Measurements from ENCODE around the gene NANS. TPM values are rescaled to one million over a fixed set of nuclear protein-coding genes. Genes with fewer than 3 reads are reported as not detected.

Gene NANS
- total RNA-seq, 2 donors from 2014 or later = 31.4 to 45.2 TPM

GRCh38 chr9:98040212-98040611 is 16.3 kb upstream of the NANS start:
- intact Hi-C loops (cut with DNase I) = no loop called here
- WGBS, 2 donors = 90 to 92% methylated on average over 6 of the region's 6 CpGs
- ATAC-seq = no peak

DNA sequence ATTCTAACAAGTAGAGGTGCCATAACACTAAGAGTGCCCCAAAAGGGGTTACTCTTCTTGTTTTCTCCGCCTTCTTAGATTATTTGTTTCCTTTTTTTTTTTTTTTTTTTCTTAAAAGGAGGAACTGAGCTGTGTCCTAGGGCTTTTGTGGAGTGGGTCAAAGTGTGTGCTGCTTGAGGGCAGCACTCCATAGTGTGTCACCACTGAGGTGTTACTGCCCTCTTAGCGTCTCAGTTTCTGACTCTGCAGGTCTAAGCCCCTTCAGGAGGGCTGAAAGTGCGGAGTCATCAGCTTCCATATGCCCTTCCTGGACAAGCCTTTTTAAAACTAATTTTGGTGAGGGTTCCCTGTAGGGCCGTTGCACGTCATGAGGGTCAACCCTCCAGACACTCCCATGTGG is 12.6 kb upstream of the NANS start:
- no peaks in the 10 kb centered on the region for H3K9me3 ChIP-seq
- no peaks in the 10 kb centered on the region for H3K4me1 ChIP-seq
- H3K36me3 ChIP-seq (replicated peaks in 1 of 2; ENCODE audit: insufficient read depth in 1 of 2, low read depth in 2 of 2) = no peaks in the 10 kb centered on the region
- intact Hi-C loops (cut with DNase I) = no loop called here
- 81 to 86% methylated on average over 5 of the region's 5 CpGs for WGBS, 2 donors
- TF ChIP-seq, protein P1, sequence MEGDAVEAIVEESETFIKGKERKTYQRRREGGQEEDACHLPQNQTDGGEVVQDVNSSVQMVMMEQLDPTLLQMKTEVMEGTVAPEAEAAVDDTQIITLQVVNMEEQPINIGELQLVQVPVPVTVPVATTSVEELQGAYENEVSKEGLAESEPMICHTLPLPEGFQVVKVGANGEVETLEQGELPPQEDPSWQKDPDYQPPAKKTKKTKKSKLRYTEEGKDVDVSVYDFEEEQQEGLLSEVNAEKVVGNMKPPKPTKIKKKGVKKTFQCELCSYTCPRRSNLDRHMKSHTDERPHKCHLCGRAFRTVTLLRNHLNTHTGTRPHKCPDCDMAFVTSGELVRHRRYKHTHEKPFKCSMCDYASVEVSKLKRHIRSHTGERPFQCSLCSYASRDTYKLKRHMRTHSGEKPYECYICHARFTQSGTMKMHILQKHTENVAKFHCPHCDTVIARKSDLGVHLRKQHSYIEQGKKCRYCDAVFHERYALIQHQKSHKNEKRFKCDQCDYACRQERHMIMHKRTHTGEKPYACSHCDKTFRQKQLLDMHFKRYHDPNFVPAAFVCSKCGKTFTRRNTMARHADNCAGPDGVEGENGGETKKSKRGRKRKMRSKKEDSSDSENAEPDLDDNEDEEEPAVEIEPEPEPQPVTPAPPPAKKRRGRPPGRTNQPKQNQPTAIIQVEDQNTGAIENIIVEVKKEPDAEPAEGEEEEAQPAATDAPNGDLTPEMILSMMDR (IDR thresholded peaks at IDR 0.05) = no peak
- TF ChIP-seq POLR2A (IDR thresholded peaks at IDR 0.05) = no peak
- DNase-seq (no peak), ATAC-seq (no peak)
- no peak overlapping the region for H3K4me3 ChIP-seq
- no peak overlapping the region for H3K27ac ChIP-seq
- no peaks in the 10 kb centered on the region for H3K27me3 ChIP-seq

More at GRCh38 chr9:98040212-98040611, 16.3 kb upstream of the NANS start:
- no peaks in the 10 kb centered on the region for H3K9me3 ChIP-seq
- no peaks in the 10 kb centered on the region for H3K36me3 ChIP-seq (replicated peaks in 1 of 2; ENCODE audit: insufficient read depth in 1 of 2, low read depth in 2 of 2)
- no peak for DNase-seq
- no peaks in the 10 kb centered on the region for H3K27me3 ChIP-seq
- no peak overlapping the region for H3K27ac ChIP-seq
- TF ChIP-seq, protein P1 (IDR thresholded peaks at IDR 0.05) = no peak
- no peak for TF ChIP-seq POLR2A (IDR thresholded peaks at IDR 0.05)
- H3K4me1 ChIP-seq = no peaks in the 10 kb centered on the region
- H3K4me3 ChIP-seq = no peak overlapping the region

DNA sequence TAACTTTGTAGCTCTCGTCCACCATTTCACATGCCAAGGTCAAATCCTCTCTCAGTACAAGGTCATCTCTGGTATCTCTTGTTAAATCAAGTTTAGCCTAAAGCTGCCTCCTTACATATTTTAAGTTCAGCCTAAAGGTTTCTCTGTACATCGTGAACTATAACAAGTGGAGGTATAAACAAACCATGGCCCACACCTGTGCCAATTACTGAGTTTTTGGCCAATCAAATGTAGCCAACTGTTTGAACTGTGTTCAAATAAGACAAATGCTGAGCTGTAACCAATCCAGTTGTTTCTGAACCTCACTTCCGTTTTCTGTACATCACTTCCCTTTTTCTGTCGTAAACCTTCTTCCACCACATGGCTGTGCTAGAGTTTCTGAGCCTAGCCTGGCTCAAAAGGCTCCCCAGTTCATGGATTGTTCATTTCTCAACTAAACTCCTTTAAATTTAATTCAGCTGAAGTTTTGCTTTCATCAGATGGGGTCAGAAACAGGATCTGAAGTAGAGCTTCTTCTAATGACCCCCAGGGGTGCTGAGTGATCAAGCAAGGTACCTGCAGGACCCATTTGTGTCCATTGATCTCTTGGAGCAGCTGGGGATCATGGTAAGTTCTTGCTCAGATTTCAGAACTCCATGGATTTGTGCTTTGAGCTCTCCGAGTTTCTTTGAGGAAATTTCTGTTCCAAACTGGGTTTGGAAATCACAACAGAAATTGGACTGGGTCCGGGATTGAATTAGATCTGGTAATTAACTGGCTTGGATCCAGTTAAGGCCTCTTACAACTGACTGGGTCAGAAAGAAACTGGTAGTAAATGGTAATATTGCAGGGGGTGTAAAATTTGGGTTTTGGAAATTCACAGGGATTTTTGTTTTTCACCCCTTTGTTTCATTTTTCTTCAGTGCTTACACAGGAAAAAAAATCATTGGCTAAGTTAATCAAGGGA is 11.0 kb upstream of the NANS start:
- 58 to 60% methylated on average over 6 of the region's 6 CpGs for WGBS, 2 donors
- DNase-seq (peak in 1 of 4 donors; percentile 31), ATAC-seq (peak; percentile 47)
- Histone ChIP-seq H3K4me1 (no peaks in the 10 kb centered on the region), H3K9me3 (no peaks in the 10 kb centered on the region), H3K27me3 (no peaks in the 10 kb centered on the region), H3K27ac (peak overlapping the region in 1 of 4 donors; percentile 36), H3K4me3 (no peak overlapping the region), H3K36me3 (replicated peaks in 1 of 2; ENCODE audit: insufficient read depth in 1 of 2, low read depth in 2 of 2) (no peaks in the 10 kb centered on the region)
- intact Hi-C loops (cut with DNase I) = no loop called here
- no peak for TF ChIP-seq POLR2A (IDR thresholded peaks at IDR 0.05)
- TF ChIP-seq, protein P1 (IDR thresholded peaks at IDR 0.05) = no peak

DNA sequence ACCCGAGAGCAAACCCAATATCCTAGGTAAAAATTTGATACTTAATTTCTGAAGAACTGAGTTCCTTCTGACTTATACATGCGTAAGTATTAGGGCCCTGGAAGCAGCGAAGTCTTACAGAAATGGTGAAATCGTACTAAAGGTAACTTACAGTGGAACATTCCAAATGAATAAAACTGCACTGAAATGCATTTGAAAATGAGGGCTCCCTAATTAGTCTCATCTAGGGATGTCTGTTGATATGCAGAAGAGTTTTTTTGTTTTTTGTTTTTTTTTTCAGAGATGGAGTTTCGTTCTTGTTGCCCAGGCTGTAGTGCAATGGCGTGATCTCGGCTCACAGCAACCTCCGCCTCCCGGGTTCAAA is 10.4 kb upstream of the NANS start:
- intact Hi-C loops (cut with DNase I) = no loop called here
- ATAC-seq (no peak), DNase-seq (no peak)
- no peaks in the 10 kb centered on the region for H3K9me3 ChIP-seq
- no peaks in the 10 kb centered on the region for H3K27me3 ChIP-seq
- TF ChIP-seq, protein P1 (IDR thresholded peaks at IDR 0.05) = no peak
- no peak for TF ChIP-seq POLR2A (IDR thresholded peaks at IDR 0.05)
- no peak overlapping the region for H3K27ac ChIP-seq
- H3K4me3 ChIP-seq = no peak overlapping the region
- no peaks in the 10 kb centered on the region for H3K4me1 ChIP-seq
- H3K36me3 ChIP-seq (replicated peaks in 1 of 2; ENCODE audit: insufficient read depth in 1 of 2, low read depth in 2 of 2) = no peaks in the 10 kb centered on the region
- WGBS, 2 donors = 89 to 92% methylated on average over 9 of the region's 9 CpGs

Data from body of pancreas (tissue), 4 donors.